SU-DHL-6 (cell line): Measurements from ENCODE around the gene DQX1.
A peak's percentile ranks its signal among the peaks of the same experiment; 100 is the strongest.

Experiments
- H2AFZ ChIP-seq: fragments of 200-600 bp; sonication (generic); 2 replicates; pipeline ENCODE4 v1.6.1; 2014; ENCODE audit warnings: low read depth, mild to moderate bottlenecking, moderate library complexity, mixed read lengths, antibody characterized with exemption, low read length; ENCODE audit not compliant: severe bottlenecking
- H3F3A ChIP-seq: fragments of 200-600 bp; shearing (Covaris generic); 2 replicates; pipeline ENCODE4 v1.6.0; 2016; ENCODE audit warnings: antibody characterized with exemption, mild to moderate bottlenecking; ENCODE audit not compliant: insufficient read depth
- H3K27ac ChIP-seq: fragments of 200-600 bp; sonication (generic); 2 replicates; pipeline ENCODE4 v1.5.1; 2016; ENCODE audit warnings: low read depth, mild to moderate bottlenecking, low read length, moderate library complexity, mixed read lengths
- H3K27me3 ChIP-seq: fragments of 200-600 bp; sonication (generic), shearing (Covaris generic); 2 replicates; pipeline ENCODE4 v1.6.0; 2014; ENCODE audit warnings: mild to moderate bottlenecking, low read length
- H3K36me3 ChIP-seq: fragments of 200-600 bp; sonication (generic); 2 replicates; pipeline ENCODE4 v1.6.1; 2014; ENCODE audit warnings: mild to moderate bottlenecking, low read length, mixed read lengths
- H3K4me2 ChIP-seq: fragments of 300-600, 200-600 bp; shearing (Covaris generic), sonication (generic); 2 replicates; pipeline ENCODE4 v1.6.0; 2014; ENCODE audit warnings: low read length, low read depth, mild to moderate bottlenecking; ENCODE audit not compliant: poor library complexity, severe bottlenecking
- H3K4me3 ChIP-seq: fragments of 200-600 bp; sonication (generic); 2 replicates; pipeline ENCODE4 v1.5.1; 2014; ENCODE audit warnings: antibody characterized with exemption, low read length, mild to moderate bottlenecking, mixed read lengths; ENCODE audit not compliant: insufficient read depth, poor library complexity, severe bottlenecking
- H3K79me2 ChIP-seq: fragments of 200-600 bp; sonication (generic); 2 replicates; pipeline ENCODE4 v1.6.1; 2014; ENCODE audit warnings: mild to moderate bottlenecking, low read length, moderate library complexity; ENCODE audit not compliant: insufficient read depth
- H3K9ac ChIP-seq: fragments of 200-600 bp; sonication (generic); 2 replicates; pipeline ENCODE4 v1.7.0; 2014; ENCODE audit warnings: mild to moderate bottlenecking, low read length
- H3K9me2 ChIP-seq: fragments of 200-600 bp; sonication (generic); replicated peaks from 2 replicates; pipeline ENCODE4 v1.6.1; 2014; ENCODE audit warnings: low read length; ENCODE audit not compliant: insufficient read depth
- H3K9me3 ChIP-seq: fragments of 200-600 bp; sonication (generic); 2 replicates; pipeline ENCODE4 v1.6.1; 2014; ENCODE audit warnings: low read length, mixed read lengths; ENCODE audit not compliant: insufficient read depth
- H4K20me1 ChIP-seq: fragments of 200-600 bp; sonication (generic); 2 replicates; pipeline ENCODE4 v1.6.1; 2014; ENCODE audit warnings: low read depth, mild to moderate bottlenecking, antibody characterized with exemption, low read length, moderate library complexity, mixed read lengths
- EZH2phosphoT487 ChIP-seq: fragments of 200-600 bp; sonication (generic), shearing (Covaris generic); conservative IDR thresholded peaks from 2 replicates; pipeline ENCODE4 v1.6.1; 2018; ENCODE audit warnings: mild to moderate bottlenecking, antibody characterized with exemption, low read length, moderate library complexity, mixed read lengths
- TF ChIP-seq, protein P1 (sequence below): fragments of 200-600 bp; sonication (generic); IDR thresholded peaks from one replicate; pipeline ENCODE4 v1.5.1; 2017; ENCODE audit warnings: antibody characterized with exemption, mild to moderate bottlenecking, low read length, moderate library complexity; ENCODE audit not compliant: insufficient read depth, poor library complexity, severe bottlenecking

Gene DQX1

DNA sequence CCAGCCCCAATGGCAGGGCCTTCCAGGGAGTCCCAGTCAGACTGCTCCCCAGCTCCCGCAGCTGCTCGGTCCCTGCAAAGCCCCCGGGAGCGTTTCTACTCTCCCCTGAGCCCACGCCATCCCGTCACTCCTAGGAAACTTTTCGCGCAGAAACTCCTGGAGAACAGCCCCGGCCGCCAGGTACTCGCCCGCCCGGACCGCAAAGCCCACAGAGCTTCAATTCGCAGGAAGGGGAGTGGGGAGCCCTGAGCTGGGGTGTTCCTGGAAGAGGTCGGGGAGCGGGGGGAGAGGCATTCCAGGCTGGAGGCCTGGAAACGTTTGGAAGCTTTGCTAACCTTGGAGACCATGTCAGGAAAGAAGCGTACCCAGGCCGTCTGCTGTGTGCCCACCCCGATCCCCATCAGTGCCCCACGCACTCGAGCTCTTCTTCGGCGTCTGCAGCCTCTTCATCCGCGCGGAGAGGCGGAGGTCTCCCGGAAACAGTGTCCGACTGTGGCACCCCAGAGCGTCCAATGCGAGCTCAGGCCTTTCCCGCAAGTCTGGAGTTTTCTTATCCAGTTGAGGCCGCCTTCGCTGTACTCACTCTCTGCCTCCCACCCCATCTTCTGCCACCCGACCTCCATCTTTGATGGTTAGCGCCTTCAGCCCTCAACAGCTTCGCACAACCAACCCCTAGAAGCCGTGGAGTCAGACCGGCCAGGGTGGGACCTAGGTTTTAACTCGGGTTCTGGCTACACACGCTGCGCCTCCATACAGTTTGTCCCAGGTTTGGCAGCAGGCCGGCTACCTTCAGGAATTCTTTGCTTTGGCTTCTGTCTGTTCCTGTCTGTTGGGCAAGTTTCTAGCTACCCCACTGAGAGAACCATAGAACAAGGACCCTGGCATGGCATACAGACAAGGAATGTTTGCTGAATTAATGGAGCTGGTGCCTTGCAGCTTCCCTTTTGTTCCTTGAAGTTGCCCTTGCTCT lies 22.2 kb downstream of the DQX1 start:
- no peaks in the 10 kb centered on the region for H3F3A ChIP-seq
- TF ChIP-seq, protein P1, sequence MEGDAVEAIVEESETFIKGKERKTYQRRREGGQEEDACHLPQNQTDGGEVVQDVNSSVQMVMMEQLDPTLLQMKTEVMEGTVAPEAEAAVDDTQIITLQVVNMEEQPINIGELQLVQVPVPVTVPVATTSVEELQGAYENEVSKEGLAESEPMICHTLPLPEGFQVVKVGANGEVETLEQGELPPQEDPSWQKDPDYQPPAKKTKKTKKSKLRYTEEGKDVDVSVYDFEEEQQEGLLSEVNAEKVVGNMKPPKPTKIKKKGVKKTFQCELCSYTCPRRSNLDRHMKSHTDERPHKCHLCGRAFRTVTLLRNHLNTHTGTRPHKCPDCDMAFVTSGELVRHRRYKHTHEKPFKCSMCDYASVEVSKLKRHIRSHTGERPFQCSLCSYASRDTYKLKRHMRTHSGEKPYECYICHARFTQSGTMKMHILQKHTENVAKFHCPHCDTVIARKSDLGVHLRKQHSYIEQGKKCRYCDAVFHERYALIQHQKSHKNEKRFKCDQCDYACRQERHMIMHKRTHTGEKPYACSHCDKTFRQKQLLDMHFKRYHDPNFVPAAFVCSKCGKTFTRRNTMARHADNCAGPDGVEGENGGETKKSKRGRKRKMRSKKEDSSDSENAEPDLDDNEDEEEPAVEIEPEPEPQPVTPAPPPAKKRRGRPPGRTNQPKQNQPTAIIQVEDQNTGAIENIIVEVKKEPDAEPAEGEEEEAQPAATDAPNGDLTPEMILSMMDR: no peak
- no peak for TF ChIP-seq EZH2phosphoT487
- H3K36me3 ChIP-seq: no peaks in the 10 kb centered on the region
- no peak overlapping the region for H3K4me3 ChIP-seq
- H3K79me2 ChIP-seq: 0 out of 2 replicates have a peak, but pooled peaks cover 3% of the 10 kb centered on the region
- H3K9me2 ChIP-seq: no peaks in the 10 kb centered on the region
- H3K9me3 ChIP-seq: no peaks in the 10 kb centered on the region
- H3K27ac ChIP-seq: no peak overlapping the region
- H3K9ac ChIP-seq: peak overlapping the region; percentile 42
- no peaks in the 10 kb centered on the region for H3K27me3 ChIP-seq
- H4K20me1 ChIP-seq: no peaks in the 10 kb centered on the region
- no peak overlapping the region for H2AFZ ChIP-seq
- peak overlapping the region; percentile 47 for H3K4me2 ChIP-seq

DNA sequence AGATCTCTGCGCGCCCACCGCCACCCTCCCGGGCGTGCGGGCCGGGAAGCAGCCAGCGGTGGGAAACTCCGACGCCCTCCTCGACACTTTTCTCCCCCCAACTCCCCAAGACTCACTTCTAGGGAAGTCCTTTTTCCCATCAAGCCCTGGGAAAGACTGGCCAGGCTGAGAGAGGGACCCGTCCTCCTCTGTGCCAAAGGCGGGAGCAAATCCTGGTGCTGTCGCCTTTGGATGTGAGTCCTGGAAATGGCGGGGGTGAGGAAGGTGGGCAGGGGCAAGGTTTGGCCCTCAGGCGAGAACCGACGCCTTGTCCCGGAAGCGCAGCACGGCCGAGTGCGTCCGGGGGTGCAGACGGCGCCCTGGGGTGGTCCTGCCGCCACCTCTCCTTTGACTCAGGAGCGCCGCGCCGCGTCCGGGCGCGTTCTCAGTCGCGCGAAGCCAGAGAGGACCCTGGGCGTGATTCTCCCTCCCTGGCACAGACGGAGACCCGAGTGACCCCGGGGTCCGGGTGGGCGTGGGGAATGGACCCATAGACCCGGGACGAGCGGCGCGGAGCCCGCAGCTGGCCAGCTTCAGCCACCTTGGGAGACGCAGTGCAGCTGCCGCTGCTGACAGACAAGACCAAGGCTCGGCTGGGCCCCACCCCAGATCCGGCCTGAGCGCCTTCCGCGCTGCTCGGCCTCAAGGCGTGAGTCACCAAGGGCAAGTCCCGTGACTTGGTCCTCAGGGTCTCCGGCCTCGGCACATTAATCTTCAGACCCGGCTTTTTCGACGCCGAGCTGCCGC lies 23.1 kb downstream of the DQX1 start:
- peak overlapping the region; percentile 52 for H2AFZ ChIP-seq
- H3K27ac ChIP-seq: no peak overlapping the region
- no peaks in the 10 kb centered on the region for H3K9me2 ChIP-seq
- H3K4me2 ChIP-seq: peak overlapping the region; percentile 47
- H4K20me1 ChIP-seq: no peaks in the 10 kb centered on the region
- no peaks in the 10 kb centered on the region for H3K27me3 ChIP-seq
- peak overlapping the region; percentile 30 for H3K4me3 ChIP-seq
- TF ChIP-seq, protein P1: peak; percentile 21
- 0 out of 2 replicates have a peak, but pooled peaks have one; percentile 31 for TF ChIP-seq EZH2phosphoT487
- 0 out of 2 replicates have a peak, but pooled peaks cover 3% of the 10 kb centered on the region for H3K79me2 ChIP-seq
- no peaks in the 10 kb centered on the region for H3K36me3 ChIP-seq
- H3K9ac ChIP-seq: peak overlapping the region; percentile 42
- no peaks in the 10 kb centered on the region for H3F3A ChIP-seq
- no peaks in the 10 kb centered on the region for H3K9me3 ChIP-seq

DNA sequence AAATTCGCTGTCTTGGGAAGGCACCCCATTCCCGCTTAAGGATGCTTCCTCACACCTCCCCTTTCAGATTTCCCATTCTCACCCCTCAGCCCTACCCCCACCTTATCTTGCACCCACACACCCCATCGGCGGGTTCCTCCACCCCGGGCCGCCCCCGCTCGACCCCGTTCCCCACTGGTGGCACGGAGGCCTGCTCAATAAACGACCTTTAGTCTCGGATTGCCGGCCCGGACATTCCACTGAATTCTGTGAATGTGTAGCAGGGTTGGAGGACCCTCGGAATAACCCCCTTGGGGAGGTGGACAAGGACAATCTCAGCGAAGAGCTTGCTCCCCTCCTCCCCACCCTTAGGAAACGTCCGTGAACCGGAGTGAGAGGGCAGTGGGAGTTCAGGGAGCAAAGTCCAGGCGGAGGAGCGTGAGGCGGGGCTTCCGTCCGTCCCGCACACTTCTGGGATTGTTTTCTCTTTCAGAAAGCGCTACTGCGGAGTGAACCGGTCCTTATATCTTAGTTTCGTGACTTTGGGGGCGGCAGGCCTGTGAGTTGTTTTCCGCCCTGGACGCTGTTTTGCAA lies 23.8 kb downstream of the DQX1 start:
- no peaks in the 10 kb centered on the region for H3F3A ChIP-seq
- TF ChIP-seq, protein P1: no peak
- no peak for TF ChIP-seq EZH2phosphoT487
- no peak overlapping the region for H3K4me3 ChIP-seq
- H3K79me2 ChIP-seq: 0 out of 2 replicates have a peak, but pooled peaks cover 3% of the 10 kb centered on the region
- H3K27me3 ChIP-seq: no peaks in the 10 kb centered on the region
- peak overlapping the region; percentile 42; the same call in 1 of the 2 replicates for H3K9ac ChIP-seq
- H3K4me2 ChIP-seq: peak overlapping the region; percentile 47
- H2AFZ ChIP-seq: no peak overlapping the region
- no peaks in the 10 kb centered on the region for H3K36me3 ChIP-seq
- H3K9me2 ChIP-seq: no peaks in the 10 kb centered on the region
- H4K20me1 ChIP-seq: no peaks in the 10 kb centered on the region
- H3K27ac ChIP-seq: no peak overlapping the region
- H3K9me3 ChIP-seq: no peaks in the 10 kb centered on the region
